ENCODE results near the gene KDM1A. TPM values are rescaled to one million over a fixed set of nuclear protein-coding genes. Genes with fewer than 3 reads are reported as not detected.

KDM1A gene
- total RNA-seq, 2 donors from 2014 or later, result 28.2 to 34.9 TPM

GRCh38 chr1:23051290-23051909 is 32.1 kb downstream of the KDM1A start:
- H3K36me3 ChIP-seq, result peaks cover 33% of the 10 kb centered on the region
- H3K9me3 ChIP-seq, result no peaks in the 10 kb centered on the region
- H3K4me3 ChIP-seq, result no peak overlapping the region
- TF ChIP-seq CTCF (IDR thresholded peaks at IDR 0.05), result no peak
- H3K27ac ChIP-seq, result no peak overlapping the region
- peaks cover 0 to 4% of the 10 kb centered on the region in 2 donors for H3K4me1 ChIP-seq
- no peaks in the 10 kb centered on the region for H3K27me3 ChIP-seq
- DNase-seq (ENCODE audit: low spot score), result no peak

- no peak for TF ChIP-seq CTCF (IDR thresholded peaks at IDR 0.05)
- Histone ChIP-seq H3K4me3 (no peak overlapping the region), H3K27ac (no peak overlapping the region), H3K36me3 (peaks cover 64% of the 10 kb centered on the region), H3K4me1 (no peaks in the 10 kb centered on the region), H3K9me3 (no peaks in the 10 kb centered on the region), H3K27me3 (no peaks in the 10 kb centered on the region)
- DNase-seq (ENCODE audit: low spot score), result no peak
Measured at GRCh38 chr1:23057301-23057700, 38.0 kb downstream of the KDM1A start.

- no peak for TF ChIP-seq CTCF (IDR thresholded peaks at IDR 0.05)
- H3K9me3 ChIP-seq, result no peaks in the 10 kb centered on the region
- H3K27ac ChIP-seq, result no peak overlapping the region
- H3K4me3 ChIP-seq, result no peak overlapping the region
- peaks cover 54% of the 10 kb centered on the region for H3K36me3 ChIP-seq
- no peaks in the 10 kb centered on the region for H3K27me3 ChIP-seq
- no peak for DNase-seq (ENCODE audit: low spot score)
- no peaks in the 10 kb centered on the region for H3K4me1 ChIP-seq
Measured at GRCh38 chr1:23062271-23062670, 43.0 kb downstream of the KDM1A start.

- H3K9me3 ChIP-seq, result no peaks in the 10 kb centered on the region
- no peak overlapping the region for H3K27ac ChIP-seq
- H3K4me3 ChIP-seq, result no peak overlapping the region
- H3K36me3 ChIP-seq, result peaks cover 45% of the 10 kb centered on the region
- no peaks in the 10 kb centered on the region for H3K27me3 ChIP-seq
- no peak for DNase-seq (ENCODE audit: low spot score)
- no peak for TF ChIP-seq CTCF (IDR thresholded peaks at IDR 0.05)
- no peaks in the 10 kb centered on the region for H3K4me1 ChIP-seq
Measured at GRCh38 chr1:23065385-23065784, 46.1 kb downstream of the KDM1A start.

GRCh38 chr1:23066075-23066474 is 46.8 kb downstream of the KDM1A start:
- Histone ChIP-seq H3K27me3 (no peaks in the 10 kb centered on the region), H3K9me3 (no peaks in the 10 kb centered on the region), H3K4me3 (no peak overlapping the region), H3K27ac (no peak overlapping the region), H3K4me1 (no peaks in the 10 kb centered on the region), H3K36me3 (peaks cover 42% of the 10 kb centered on the region)
- TF ChIP-seq CTCF (IDR thresholded peaks at IDR 0.05), result no peak
- DNase-seq (ENCODE audit: low spot score), result no peak

- no peak overlapping the region for H3K27ac ChIP-seq
- no peak for TF ChIP-seq CTCF (IDR thresholded peaks at IDR 0.05)
- H3K36me3 ChIP-seq, result peaks cover 66% of the 10 kb centered on the region
- DNase-seq (ENCODE audit: low spot score), result no peak
- no peak overlapping the region for H3K4me3 ChIP-seq
- no peaks in the 10 kb centered on the region for H3K9me3 ChIP-seq
- no peaks in the 10 kb centered on the region for H3K27me3 ChIP-seq
- no peaks in the 10 kb centered on the region for H3K4me1 ChIP-seq
Measured at GRCh38 chr1:23069149-23069548, 49.9 kb downstream of the KDM1A start.

Data from right atrium auricular region (tissue), 2 donors.